C4-2B (cell line): ENCODE measurements around the gene TPRG1L.

ENCODE experiments used
- H3K27ac ChIP-seq: fragments of 450-650 bp; 2 replicates; pipeline ENCODE4 v1.5.1; 2017
- CTCF ChIP-seq: fragments of 450-650 bp; conservative IDR thresholded peaks from 2 replicates; pipeline ENCODE4 v1.5.1; 2017; ENCODE audit warnings: mild to moderate bottlenecking
- ZFX ChIP-seq: fragments of 450-650 bp; IDR thresholded peaks from 2 replicates; pipeline ENCODE4 v1.6.1; 2017

Gene TPRG1L

DNA sequence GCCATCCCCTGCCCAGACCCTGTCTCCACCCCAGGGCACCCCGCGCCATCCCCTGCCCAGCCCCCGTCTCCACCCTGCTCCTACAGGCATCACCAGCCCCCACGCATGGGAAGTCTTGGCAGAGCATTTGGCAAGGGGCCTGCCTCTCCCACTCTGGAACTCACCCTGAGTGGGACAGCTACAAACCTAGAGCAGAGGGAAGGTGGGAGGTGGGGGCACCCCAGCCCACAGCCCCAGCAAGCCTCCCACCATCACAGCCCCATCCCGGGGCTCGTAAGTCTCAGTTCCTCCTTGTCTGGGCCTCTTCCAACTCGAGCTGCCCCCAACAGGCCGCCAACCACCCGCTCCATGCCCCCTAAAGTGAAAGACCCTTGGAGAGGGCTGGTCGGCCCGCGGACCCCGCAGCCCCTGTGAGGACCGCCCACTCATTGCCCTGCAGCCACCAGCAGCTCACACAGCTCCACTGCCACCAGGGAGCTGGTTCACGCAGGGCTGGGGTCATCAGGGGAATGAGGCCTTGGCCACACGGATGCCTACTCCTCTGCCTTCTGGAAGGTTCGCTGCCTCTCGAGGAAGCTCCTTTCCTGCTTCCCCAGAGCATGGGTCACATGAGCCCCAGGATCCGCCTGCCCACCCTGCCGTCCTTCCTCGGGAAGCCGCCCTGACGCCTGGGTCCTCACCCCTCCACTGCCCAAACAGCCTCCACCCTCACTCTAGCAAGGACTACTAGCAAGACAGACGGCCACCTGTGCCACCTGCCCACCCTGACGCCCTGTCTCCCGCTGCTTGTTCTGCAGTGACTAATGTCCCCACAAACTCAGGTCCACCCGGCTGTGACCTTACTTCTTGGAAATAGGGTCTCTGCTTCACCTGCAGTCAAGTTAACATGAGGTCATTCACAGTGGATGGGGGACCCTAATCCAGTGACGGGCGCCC lies 27.9 kb upstream of the TPRG1L start:
- no peak for TF ChIP-seq CTCF
- no peak for TF ChIP-seq ZFX
- no peak overlapping the region for H3K27ac ChIP-seq

- TF ChIP-seq ZFX: no peak
- no peak for TF ChIP-seq CTCF
- no peak overlapping the region for H3K27ac ChIP-seq
Measured at GRCh38 chr1:3597599-3597964, 27.2 kb upstream of the TPRG1L start.

DNA sequence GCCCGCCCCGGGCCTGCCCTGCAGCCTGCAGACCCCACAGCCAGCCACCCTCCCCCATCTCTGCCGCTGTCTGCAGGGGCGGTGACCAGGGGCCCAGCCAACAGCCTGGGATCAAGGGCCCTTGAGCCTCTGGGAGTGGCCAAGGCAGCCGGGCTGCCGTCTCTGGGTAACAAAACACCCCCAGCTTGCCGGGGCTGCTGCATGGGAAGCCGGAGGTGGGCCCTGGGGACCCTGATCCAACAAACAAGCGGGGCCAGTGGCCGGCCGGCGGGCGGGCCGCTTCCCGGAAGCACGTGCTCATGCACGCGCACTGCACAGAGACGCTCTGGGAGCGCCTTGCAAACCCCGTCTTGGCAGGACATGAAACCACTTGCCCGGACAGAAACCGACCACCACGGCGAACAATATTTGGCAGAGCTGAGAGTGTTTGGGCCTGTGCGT lies 26.7 kb upstream of the TPRG1L start:
- H3K27ac ChIP-seq: no peak overlapping the region
- no peak for TF ChIP-seq CTCF
- TF ChIP-seq ZFX: no peak

DNA sequence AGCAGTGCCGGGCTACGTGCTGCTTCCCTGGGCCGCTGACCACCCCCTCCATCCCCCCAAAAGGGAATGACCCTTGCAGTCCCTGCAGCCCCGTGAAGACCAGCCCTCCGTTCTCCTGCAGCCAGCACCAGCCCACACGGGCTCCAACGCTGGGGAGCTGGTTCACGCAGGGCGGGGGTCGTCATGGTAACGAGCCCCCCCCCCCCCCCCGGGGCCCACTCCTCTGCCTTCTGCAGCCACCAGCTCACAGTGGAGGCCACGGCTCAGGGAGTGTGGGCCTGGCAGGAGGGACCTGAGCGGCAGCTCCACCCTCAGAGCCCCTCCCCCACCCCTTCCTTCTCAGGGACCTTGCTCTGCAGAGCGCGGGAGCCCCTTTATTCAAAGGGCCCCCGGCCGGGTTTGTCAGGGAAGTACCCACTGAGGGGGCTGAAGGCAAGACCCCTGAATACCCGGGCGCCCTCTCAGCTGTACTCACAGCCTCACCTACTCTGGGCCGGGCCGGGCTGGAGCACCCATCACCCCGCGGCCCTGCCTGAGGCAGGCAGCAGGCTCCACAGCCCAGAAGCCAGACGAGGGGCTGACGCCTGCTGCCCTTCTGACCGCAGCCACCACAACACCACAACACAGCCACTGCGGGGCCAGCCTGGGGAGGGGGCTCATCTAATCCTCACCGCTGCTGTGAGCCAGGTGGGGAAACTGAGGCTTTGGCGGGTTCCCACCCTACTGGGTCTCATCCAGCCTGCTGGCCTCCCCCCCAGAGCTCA lies 26.1 kb upstream of the TPRG1L start:
- H3K27ac ChIP-seq: no peak overlapping the region
- TF ChIP-seq ZFX (no peak), CTCF (no peak)

- TF ChIP-seq CTCF (no peak), ZFX (no peak)
- H3K27ac ChIP-seq: no peak overlapping the region
Measured at GRCh38 chr1:3599286-3599811, 25.5 kb upstream of the TPRG1L start.

GRCh38 chr1:3599816-3600215 lies 25.0 kb upstream of the TPRG1L start:
- no peak overlapping the region for H3K27ac ChIP-seq
- TF ChIP-seq ZFX (no peak), CTCF (no peak)

DNA sequence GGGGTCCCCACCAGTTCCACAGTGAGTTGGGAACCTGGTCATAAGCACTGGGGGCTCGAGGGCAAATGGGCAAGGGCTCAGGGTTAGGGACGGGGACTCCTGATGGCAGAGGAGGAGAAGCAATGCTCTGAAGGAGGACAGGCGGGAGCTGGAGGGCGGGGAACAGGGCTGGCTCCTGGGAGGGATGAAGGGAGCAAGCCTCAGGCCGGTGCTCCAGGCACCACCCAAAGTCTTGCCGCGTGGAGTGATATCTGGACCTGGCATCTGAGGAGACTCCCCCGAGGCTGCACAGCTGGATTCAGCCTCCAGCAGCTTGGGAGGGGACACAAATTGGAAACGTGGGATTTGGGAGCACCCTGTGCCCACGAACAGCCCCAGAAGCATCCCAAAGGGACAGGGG lies 24.5 kb upstream of the TPRG1L start:
- no peak for TF ChIP-seq CTCF
- TF ChIP-seq ZFX: no peak
- no peak overlapping the region for H3K27ac ChIP-seq
